ENCODE results near the gene GIPR. TPM values are rescaled to one million over a fixed set of nuclear protein-coding genes. Genes with fewer than 3 reads are reported as not detected.
A peak's percentile ranks its signal among the peaks of the same experiment; 100 is the strongest.
"Not testable (repeated sequence)": the region's sequence is repeated elsewhere in the genome, so short reads cannot be mapped to it uniquely, and the experiment has no call there.

GIPR gene
- polyA plus RNA-seq, 5 donors: 2.8 to 8.7 (median 5.2) TPM

GRCh38 chr19:45645068-45645630, 22.9 kb upstream of the GIPR start:
- DNase-seq: no peak

- DNase-seq: peak in 1 of 2 donors; percentile 66
Observed at GRCh38 chr19:45645631-45646344, 22.2 kb upstream of the GIPR start.

DNA sequence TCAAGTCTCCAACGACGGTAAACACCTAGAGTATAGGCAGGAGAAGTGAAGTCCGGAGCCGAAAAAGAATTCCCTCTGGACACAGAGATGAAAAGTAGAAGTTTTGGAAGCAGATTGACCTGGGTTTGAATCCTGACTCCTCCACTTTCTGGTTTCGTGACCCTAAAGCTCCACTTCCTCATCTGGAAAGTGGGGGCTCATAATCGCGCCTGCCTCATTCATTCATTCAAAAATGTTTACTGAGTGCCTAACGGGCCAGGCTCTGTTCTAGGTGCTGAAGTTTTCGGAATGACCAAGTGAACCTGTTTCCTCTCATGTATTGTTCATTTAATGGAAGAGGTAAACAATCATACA, 21.7 kb upstream of the GIPR start:
- DNase-seq: no peak

GRCh38 chr19:45650722-45651121, 17.3 kb upstream of the GIPR start:
- no peak for DNase-seq

GRCh38 chr19:45653634-45654033, 14.4 kb upstream of the GIPR start:
- no peak for DNase-seq

- DNase-seq: no peak
Observed at GRCh38 chr19:45655073-45655472, 12.9 kb upstream of the GIPR start.

DNA sequence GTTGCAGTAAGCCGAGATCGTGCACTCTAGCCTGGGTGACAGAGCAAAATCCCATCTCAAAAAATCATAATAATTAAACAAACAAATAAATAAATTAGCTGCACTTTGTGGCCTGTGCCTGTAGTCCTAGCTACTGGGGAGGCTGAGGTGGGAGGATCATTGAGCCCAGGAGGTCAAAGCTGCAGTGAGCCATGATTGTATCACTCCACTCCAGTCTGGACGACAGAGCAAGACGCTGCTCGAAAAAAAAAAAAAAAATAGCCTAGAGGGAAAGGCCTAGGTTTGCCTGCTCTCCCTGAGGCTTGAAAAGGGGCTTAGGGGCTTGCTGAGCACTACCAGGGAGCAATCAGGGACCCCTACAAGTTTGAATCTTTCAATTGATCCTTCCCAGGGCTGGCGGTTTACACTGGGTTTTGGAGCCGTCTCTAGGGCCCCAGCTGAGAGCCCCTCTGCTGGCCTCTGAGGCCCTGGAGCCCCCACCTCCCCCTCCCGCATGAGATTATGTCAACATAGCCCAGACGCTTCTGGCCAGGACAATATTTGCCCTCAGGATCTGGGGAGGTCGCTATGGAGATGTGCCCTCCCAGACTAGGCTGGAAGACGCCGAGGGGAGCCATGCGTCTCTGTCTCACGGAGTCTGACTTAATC, 10.4 kb upstream of the GIPR start:
- no peak for DNase-seq

DNA sequence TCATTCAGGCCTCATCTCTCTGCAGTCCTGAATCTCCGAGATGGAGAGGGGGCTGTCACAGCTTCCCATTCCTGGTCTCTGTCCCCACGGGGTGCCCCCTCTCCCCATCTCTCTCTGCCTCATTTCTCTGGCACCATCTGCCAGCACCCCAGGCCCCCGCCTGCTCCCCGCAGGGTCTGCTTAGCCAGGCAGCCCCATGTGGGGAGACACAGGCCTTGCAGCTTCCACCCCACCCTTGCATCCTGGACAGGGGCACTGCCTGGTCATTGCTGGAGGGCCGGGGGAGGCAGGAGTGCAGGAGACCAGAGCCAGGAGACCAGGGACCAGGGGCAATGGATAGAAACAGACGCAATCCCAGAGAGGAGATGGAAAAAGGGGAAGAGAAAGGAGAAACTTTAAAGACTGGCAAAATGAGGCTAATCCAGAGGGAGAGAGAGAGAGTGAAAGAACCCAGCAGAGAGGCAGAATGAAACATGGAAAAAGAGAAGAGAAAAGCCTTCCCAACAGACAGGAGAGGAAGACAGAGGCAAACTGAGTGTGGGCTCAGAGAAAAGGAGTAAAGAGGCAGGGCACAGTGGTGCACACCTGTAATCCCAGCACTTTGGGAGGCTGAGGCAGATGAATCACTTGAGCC, 8.8 kb upstream of the GIPR start:
- DNase-seq: no peak

GRCh38 chr19:45660636-45661035, 7.4 kb upstream of the GIPR start:
- DNase-seq: no peak

DNA sequence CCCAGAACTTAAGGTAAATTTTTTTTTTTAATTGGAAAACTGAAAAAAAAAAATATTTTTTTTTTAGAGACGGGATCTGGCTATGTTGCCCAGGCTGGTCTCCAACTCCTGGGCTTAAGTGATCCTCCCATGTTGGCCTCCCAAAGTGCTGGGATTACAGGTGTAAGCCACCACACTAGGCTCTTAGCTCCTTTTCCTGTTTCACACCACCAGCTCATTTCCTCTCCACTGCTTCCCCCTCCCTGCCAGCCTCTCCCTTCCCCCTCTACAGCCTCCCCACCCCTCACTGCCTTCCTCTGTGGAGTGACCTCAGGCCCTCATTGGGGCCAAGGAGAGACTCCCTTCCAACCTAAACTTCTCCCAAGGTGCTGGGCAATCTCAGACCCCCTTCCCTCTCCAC, 4.2 kb upstream of the GIPR start:
- DNase-seq: no peak

GRCh38 chr19:45664575-45664974, 3.4 kb upstream of the GIPR start:
- no peak for DNase-seq

- DNase-seq: no peak
Observed at GRCh38 chr19:45668342-45668871, 386 bp downstream of the GIPR start.

DNA sequence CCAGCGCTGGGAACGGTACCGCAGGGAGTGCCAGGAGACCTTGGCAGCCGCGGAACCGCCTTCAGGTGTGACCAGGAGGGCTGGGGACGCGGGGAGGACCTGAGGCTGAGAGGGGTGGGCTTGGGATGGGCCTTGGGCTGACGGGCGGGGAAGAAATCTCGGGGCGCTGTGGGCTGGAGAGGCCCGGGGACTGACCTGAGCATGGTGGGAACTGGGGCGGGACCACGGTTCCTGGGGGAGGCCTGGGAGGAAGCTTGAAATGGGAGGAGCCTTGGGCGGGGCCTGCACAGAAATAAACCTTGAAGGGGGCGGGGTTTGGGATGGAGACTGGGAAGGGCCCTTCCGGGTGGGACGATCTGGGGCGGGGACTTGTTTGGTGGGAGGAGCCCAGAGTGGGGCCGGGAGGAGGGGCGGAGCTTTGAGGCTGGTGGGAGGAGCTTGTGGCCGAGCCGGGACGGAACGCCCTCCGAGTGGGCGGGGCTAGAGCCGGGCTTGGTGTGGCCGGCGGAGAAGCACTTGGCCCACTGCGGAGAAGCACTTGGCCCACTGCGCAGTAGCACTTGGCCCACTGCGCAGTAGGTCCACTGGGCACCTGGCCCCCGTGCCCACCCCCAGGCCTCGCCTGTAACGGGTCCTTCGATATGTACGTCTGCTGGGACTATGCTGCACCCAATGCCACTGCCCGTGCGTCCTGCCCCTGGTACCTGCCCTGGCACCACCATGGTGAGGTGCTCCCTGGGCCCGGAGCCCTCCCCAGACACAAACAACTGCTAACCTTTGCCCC, 2.8 kb downstream of the GIPR start:
- DNase-seq: peak in 1 of 2 donors; percentile 32

GRCh38 chr19:45674946-45675345, 6.9 kb downstream of the GIPR start:
- no peak for DNase-seq

- DNase-seq: no peak
Observed at GRCh38 chr19:45676851-45677263, 8.8 kb downstream of the GIPR start.

- peak; percentile 64 to 67 for DNase-seq
Observed at GRCh38 chr19:45677351-45678230, 9.6 kb downstream of the GIPR start.

GRCh38 chr19:45681391-45682015, 13.5 kb downstream of the GIPR start:
- peak; percentile 67 to 68 for DNase-seq

- DNase-seq: no peak
Observed at GRCh38 chr19:45682117-45682516, 14.1 kb downstream of the GIPR start.

- DNase-seq: no peak
Observed at GRCh38 chr19:45682908-45683307, 14.9 kb downstream of the GIPR start.

DNA sequence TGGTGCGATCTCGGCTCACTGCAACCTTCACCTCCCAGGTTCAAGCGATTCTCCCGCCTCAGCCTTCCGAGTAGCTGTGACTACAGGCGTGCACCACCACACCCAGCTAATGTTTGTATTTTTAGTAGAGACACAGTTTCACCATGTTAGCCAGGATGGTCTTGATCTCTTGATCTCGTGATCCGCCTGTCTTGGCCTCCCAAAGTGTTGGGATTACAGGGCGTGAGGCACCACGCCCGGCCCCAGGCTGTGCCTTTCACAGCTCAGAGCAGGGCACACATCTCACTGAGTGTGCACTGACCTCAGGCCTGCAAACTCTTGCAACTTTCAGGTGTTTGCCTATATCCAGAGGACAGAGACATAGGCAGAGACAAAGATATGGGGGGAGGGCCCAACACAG, 17.0 kb downstream of the GIPR start:
- DNase-seq: not testable (repeated sequence)
